Measurements from ENCODE around the gene APLF. TPM values are rescaled to one million over a fixed set of nuclear protein-coding genes. Genes with fewer than 3 reads are reported as not detected.
A peak's percentile ranks its signal among the peaks of the same experiment; 100 is the strongest.

APLF gene
- total and polyA plus RNA-seq, 10 of the 15 experiments (the other 5 are each of a cell fraction or from before 2014, with no cell fraction given): 0.66 to 2.8 (median 1.8) TPM

DNA sequence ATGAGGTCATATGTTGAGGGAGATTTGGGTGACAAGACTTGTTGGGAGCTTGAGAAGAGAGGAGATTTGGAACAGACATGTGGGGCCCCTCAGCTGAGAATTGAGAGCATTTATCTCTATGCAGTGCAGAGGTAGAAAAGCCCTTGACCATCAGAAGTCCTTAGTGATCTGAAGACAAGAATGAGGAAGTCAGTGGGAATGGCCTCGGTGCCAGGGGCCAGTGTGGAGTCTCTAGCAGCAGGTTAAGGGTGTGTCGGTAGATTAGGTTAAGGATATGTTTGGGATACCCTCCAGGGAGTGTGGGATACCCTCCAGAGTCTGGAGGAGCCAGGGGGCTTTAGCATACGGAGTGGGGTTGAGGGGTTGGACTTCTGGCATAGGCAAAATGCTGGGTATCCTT is 41.9 kb upstream of the APLF start:
- ChIA-PET SMC1A (ENCODE audit: uncharacterized antibody, unreplicated experiment) (interaction anchor here (0.7 to 11.0 kb wide), 15 partner anchors 11 to 241 kb away, joined by 3 to 200 read pairs (median 6); no protein-coding TSS in a partner anchor), CTCF (interaction anchor here (0.8 to 8.8 kb wide), 6 partner anchors 11 to 64 kb away, joined by 3 to 91 read pairs (median 7); partner anchors contain the start of gene PLEK), RAD21 (ENCODE audit: unreplicated experiment) (interaction anchor here (0.7 to 7.8 kb wide), 10 partner anchors 9 to 41 kb away, joined by 3 to 116 read pairs (median 4); no protein-coding TSS in a partner anchor), POLR2A (interaction anchor here (1.4 to 6.3 kb wide), 6 partner anchors 10 to 58 kb away, joined by 3 to 69 read pairs (median 16); no protein-coding TSS in a partner anchor)
- H3K4me3 ChIP-seq: no peak overlapping the region
- H3K4me1 ChIP-seq (ENCODE audit: control insufficient read depth, insufficient read depth, low read length): peaks cover 57% of the 10 kb centered on the region
- no peak overlapping the region for H2AFZ ChIP-seq (ENCODE audit: control insufficient read depth, low read depth, low read length)
- ATAC-seq: no peak
- H3K79me2 ChIP-seq (ENCODE audit: control insufficient read depth, insufficient read depth, low read length): no peaks in the 10 kb centered on the region; the same call in 1 of the 2 replicates
- no peaks in the 10 kb centered on the region for H3K36me3 ChIP-seq (ENCODE audit: control insufficient read depth in 2 of 2, insufficient read depth in 2 of 2, low read length in 1 of 2)
- no TSS peak for BruUV-seq (replicated peaks)
- H3K9ac ChIP-seq (ENCODE audit: control insufficient read depth, insufficient read depth, low read length): no peak overlapping the region
- H3K9me3 ChIP-seq (replicated peaks; ENCODE audit: control insufficient read depth, insufficient read depth, low read length): no peaks in the 10 kb centered on the region; the same call in 2 of the 3 replicates
- no peak overlapping the region for H3K4me2 ChIP-seq (ENCODE audit: control insufficient read depth, insufficient read depth)
- H3K27ac ChIP-seq (ENCODE audit: control insufficient read depth, insufficient read depth): peak overlapping the region; percentile 88
- H4K20me1 ChIP-seq (ENCODE audit: control insufficient read depth, insufficient read depth): no peaks in the 10 kb centered on the region
- no peak for FAIRE-seq
- no peak for TF ChIP-seq GATAD2B (conservative IDR thresholded peaks at IDR 0.05; ENCODE audit: low read depth)
- TF ChIP-seq, protein P1, sequence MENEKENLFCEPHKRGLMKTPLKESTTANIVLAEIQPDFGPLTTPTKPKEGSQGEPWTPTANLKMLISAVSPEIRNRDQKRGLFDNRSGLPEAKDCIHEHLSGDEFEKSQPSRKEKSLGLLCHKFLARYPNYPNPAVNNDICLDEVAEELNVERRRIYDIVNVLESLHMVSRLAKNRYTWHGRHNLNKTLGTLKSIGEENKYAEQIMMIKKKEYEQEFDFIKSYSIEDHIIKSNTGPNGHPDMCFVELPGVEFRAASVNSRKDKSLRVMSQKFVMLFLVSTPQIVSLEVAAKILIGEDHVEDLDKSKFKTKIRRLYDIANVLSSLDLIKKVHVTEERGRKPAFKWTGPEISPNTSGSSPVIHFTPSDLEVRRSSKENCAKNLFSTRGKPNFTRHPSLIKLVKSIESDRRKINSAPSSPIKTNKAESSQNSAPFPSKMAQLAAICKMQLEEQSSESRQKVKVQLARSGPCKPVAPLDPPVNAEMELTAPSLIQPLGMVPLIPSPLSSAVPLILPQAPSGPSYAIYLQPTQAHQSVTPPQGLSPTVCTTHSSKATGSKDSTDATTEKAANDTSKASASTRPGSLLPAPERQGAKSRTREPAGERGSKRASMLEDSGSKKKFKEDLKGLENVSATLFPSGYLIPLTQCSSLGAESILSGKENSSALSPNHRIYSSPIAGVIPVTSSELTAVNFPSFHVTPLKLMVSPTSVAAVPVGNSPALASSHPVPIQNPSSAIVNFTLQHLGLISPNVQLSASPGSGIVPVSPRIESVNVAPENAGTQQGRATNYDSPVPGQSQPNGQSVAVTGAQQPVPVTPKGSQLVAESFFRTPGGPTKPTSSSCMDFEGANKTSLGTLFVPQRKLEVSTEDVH (IDR thresholded peaks at IDR 0.05; ENCODE audit: low read depth, partially characterized antibody): no peak
- TF ChIP-seq ZNF217 (IDR thresholded peaks at IDR 0.05): no peak
- peak; percentile 77; the same call in 1 of the 2 replicates for TF ChIP-seq SPI1 (IDR thresholded peaks at IDR 0.05; ENCODE audit: borderline replicate concordance, insufficient read depth, low read depth, low read length)
- TF ChIP-seq, protein P2, sequence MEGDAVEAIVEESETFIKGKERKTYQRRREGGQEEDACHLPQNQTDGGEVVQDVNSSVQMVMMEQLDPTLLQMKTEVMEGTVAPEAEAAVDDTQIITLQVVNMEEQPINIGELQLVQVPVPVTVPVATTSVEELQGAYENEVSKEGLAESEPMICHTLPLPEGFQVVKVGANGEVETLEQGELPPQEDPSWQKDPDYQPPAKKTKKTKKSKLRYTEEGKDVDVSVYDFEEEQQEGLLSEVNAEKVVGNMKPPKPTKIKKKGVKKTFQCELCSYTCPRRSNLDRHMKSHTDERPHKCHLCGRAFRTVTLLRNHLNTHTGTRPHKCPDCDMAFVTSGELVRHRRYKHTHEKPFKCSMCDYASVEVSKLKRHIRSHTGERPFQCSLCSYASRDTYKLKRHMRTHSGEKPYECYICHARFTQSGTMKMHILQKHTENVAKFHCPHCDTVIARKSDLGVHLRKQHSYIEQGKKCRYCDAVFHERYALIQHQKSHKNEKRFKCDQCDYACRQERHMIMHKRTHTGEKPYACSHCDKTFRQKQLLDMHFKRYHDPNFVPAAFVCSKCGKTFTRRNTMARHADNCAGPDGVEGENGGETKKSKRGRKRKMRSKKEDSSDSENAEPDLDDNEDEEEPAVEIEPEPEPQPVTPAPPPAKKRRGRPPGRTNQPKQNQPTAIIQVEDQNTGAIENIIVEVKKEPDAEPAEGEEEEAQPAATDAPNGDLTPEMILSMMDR (IDR thresholded peaks at IDR 0.05 in 2 of 3, conservative IDR thresholded peaks at IDR 0.05 in 1 of 3; ENCODE audit: control insufficient read depth in 2 of 3, extremely low read depth in 1 of 3, insufficient read depth in 1 of 3, low read depth in 3 of 3, low read length in 3 of 3): no peak
- intact Hi-C loops (cut with micrococcal nuclease; ENCODE audit: unreplicated experiment): no loop called here
- WGBS (ENCODE audit: insufficient coverage, insufficient replicate concordance, low lambda C conversion rate, missing lambda C conversion rate): 27% methylated on average over 3 of the region's 3 CpGs
- in situ Hi-C loops (cut with MboI): loop anchor here (25.0 kb wide), 1 partner anchor 1988 kb away; the partner anchor contains the start of gene MEIS1
- no peaks in the 10 kb centered on the region for H3K27me3 ChIP-seq (replicated peaks in 1 of 2; ENCODE audit: control insufficient read depth in 2 of 2, insufficient read depth in 2 of 2, low read length in 1 of 2)
- no peak for DNase-seq (ENCODE audit: low read depth, low spot score)

Data from GM12878 (cell line).